ENCODE results near the gene BABAM2.

BABAM2 gene

GRCh38 chr2:28163028-28163427 is 272.5 kb downstream of the BABAM2 start:
- DNase-seq (ENCODE audit: low read depth in 2 of 2): no peak

DNA sequence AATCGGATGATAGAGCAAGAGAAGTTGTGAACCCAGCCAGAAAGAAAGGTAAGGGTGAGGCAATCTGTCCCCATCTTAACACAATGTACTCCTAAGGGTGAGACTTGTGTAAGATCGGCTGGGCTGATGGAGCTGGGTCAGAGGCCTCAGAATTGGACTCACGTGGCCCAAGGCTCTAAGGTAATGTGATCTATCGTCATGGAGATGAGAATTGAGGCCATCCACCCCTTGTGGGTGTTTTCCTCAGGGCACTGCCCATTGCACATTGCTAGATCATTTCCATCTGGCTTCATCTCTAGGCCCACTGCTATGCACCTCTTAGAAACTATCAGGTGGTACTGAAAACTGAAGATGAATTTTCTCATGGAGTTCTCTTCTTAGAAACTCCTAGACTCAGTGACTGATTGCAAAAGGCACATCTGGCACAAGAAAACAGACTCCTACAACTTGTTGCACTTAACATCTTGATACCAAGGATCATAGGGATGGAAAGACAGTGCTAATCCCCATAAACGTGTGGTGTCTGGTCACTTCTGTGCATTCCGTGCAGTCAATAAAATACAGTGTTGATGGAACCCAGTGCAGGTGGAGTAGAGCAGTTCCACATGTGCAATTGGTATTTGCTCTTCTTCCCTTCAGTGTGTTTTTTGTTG is 273.2 kb downstream of the BABAM2 start:
- DNase-seq (ENCODE audit: low read depth in 2 of 2): no peak

- no peak for DNase-seq (ENCODE audit: low read depth in 2 of 2)
Observed at GRCh38 chr2:28164280-28164801, 273.8 kb downstream of the BABAM2 start.

GRCh38 chr2:28165087-28165635 is 274.6 kb downstream of the BABAM2 start:
- no peak for DNase-seq (ENCODE audit: low read depth in 2 of 2)

DNA sequence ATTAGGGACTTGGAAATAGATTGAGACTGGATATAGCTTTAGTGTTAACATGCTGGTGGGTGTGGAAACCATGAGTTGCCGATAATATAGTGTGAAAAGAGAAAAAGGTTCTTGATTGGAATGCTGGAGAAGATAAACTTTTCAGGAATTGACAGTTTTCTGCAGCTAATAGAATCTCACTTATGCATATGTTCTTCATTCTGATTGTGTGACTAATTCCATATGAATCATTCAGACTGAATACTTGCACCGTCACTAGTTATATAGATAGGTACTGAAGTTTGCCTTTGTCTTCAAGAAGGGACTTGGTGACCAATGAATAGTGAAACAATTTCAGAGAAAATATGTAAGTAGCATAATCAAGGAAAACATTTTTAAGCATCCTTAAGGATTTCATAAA is 276.4 kb downstream of the BABAM2 start:
- no peak for DNase-seq (ENCODE audit: low read depth in 2 of 2)

GRCh38 chr2:28168376-28168775 is 277.8 kb downstream of the BABAM2 start:
- no peak for DNase-seq (ENCODE audit: low read depth in 2 of 2)

GRCh38 chr2:28169492-28169891 is 279.0 kb downstream of the BABAM2 start:
- DNase-seq (ENCODE audit: low read depth in 2 of 2): no peak

GRCh38 chr2:28172114-28172898 is 281.8 kb downstream of the BABAM2 start:
- DNase-seq (ENCODE audit: low read depth in 2 of 2): no peak

DNA sequence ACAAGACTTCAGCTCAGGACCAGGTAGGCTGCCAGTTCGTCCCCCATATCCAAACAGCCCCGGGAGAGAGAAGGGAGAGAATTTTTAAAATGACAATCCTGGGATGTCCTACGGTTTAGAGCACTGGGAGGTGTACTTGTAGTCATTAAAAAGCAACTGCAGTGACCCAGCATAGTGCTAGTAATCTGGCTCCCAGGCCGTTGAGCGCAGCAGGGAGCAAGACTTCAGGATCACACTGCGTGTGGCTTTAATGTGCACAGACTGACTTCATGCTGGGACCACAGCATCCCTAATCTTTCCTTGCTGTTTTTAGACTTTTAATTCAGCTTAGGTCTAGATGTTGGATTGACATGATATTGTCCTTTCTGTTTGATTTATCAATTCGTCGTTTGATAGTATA is 282.8 kb downstream of the BABAM2 start:
- no peak for DNase-seq (ENCODE audit: low read depth in 2 of 2)

GRCh38 chr2:28174211-28174610 is 283.7 kb downstream of the BABAM2 start:
- DNase-seq (ENCODE audit: low read depth in 2 of 2): no peak

DNA sequence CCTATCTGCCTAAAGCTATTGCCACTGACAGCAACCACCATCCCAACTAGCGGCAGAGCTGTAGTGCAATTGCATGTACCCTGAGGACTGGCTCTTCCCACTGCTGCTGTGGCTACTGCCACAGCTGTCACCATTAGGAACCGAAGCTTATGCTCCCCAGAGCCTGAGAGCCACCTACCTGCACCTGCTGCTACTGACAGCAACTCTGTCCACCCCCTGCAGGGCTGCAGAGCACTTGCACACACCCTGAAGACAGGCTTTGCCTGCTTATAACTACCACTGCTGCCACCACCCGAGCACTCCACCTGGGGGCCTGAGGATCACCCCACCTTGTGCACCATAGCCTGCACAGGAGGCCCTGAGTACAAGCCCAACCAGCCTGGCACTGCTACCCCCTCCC is 284.5 kb downstream of the BABAM2 start:
- DNase-seq (ENCODE audit: low read depth in 2 of 2): no peak

DNA sequence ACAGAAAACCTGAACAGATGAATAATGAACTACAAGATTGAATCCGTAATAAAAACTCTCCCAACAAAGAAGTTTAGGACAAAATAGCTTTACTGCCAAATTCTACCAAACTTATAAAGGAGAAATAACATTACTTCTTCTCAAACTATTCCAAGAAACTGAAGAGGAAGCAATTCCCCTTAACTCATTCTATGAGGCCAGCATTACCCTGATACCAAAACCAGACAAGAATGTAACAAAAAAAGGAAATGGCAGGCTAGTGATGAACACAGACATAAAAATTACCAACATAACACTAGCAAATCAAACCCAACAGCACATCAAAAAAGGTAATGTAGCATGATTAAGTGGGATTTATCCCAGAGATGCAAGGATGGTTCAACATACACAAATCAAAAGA is 288.4 kb downstream of the BABAM2 start:
- DNase-seq (ENCODE audit: low read depth in 2 of 2): no peak

GRCh38 chr2:28181801-28182200 is 291.3 kb downstream of the BABAM2 start:
- no peak for DNase-seq (ENCODE audit: low read depth in 2 of 2)

GRCh38 chr2:28182348-28182747 is 291.8 kb downstream of the BABAM2 start:
- DNase-seq (ENCODE audit: low read depth in 2 of 2): no peak

GRCh38 chr2:28185153-28185552 is 294.6 kb downstream of the BABAM2 start:
- no peak for DNase-seq (ENCODE audit: low read depth in 2 of 2)

GRCh38 chr2:28185891-28186290 is 295.4 kb downstream of the BABAM2 start:
- no peak for DNase-seq (ENCODE audit: low read depth in 2 of 2)

DNA sequence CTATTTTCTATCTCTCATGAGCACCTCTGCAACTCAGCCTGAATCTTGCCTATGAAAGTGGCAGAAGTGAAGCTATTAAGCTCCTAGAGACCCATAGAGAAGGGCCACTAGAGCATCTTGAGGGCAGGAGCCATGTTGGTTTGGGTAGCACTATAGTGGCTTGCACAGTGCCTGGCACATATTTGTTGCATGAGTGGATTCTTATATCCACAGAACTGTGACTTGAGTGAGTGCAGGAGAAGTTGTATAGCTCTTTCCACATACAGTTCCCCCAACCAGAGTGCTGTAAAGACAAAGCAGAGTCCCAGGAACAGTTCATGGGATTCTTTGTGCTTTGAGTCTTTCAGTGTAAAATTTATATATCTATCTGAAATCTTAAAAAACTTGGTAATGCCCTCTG is 296.7 kb downstream of the BABAM2 start:
- DNase-seq (ENCODE audit: low read depth in 2 of 2): no peak

DNA sequence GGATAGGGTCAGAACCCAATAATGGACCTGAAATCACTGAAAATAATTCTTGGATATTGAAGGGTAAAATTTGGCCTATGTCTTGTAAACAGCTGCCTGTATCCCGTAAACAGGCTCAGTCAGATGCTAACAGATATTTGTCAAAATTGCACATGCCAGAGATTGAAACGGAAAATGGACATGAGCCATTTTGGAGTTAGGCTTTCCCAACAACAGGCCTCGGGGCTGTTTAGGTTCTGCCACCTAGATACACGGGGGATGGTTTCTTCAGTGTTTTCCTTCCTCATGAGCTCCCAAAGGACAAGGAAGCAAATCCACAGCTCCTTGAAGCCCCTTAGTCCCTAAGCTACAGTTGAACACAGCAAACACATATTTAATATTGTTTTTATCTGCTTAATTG is 297.9 kb downstream of the BABAM2 start:
- DNase-seq (ENCODE audit: low read depth in 2 of 2): no peak

GRCh38 chr2:28193630-28194403 is 303.3 kb downstream of the BABAM2 start:
- DNase-seq (ENCODE audit: low read depth in 2 of 2): no peak

DNA sequence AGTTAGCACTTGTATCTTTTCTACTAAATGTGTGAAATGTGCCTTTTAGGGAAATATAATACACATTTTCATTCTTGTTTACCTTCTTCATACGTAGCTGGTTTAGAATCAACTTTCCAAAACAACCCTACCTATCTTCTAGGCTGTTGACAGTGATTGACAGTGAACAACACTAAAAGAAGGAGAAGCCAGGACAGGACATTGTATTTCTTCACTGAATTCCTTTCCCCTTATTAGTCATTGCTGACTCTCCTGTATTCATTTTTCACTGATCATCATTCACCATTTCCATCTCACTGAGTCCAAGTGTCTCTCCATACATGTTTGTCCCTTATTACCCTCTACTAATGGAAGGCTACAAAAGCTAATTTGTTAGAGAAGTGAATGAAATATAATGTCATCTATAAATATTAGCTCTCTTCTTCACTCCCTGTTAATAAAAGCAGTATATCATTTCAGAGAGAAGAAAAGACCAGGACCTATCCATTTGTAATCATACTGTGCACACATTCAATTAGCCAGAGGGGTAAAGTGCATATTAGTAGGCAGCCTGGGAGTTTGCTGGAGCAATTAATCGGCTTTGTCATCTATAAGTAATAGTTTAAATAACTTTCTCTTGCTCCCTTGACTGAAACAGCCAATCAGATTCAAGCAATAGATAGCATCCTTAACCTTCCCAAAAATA is 309.6 kb downstream of the BABAM2 start:
- DNase-seq (ENCODE audit: low read depth in 2 of 2): no peak

GRCh38 chr2:28201671-28202180 is 311.2 kb downstream of the BABAM2 start:
- DNase-seq (ENCODE audit: low read depth in 2 of 2): no peak
